Colon (tissue), 2 donors: ENCODE measurements around the gene ATP2B2.

Source experiments
- FAIRE-seq: peaks from 2 replicates; lab custom pipeline; 2012; peaks lifted over from hg19 to GRCh38; lab: Jason Lieb, UNC
- donor health status: control.
- donor health status: control.

Gene ATP2B2

DNA sequence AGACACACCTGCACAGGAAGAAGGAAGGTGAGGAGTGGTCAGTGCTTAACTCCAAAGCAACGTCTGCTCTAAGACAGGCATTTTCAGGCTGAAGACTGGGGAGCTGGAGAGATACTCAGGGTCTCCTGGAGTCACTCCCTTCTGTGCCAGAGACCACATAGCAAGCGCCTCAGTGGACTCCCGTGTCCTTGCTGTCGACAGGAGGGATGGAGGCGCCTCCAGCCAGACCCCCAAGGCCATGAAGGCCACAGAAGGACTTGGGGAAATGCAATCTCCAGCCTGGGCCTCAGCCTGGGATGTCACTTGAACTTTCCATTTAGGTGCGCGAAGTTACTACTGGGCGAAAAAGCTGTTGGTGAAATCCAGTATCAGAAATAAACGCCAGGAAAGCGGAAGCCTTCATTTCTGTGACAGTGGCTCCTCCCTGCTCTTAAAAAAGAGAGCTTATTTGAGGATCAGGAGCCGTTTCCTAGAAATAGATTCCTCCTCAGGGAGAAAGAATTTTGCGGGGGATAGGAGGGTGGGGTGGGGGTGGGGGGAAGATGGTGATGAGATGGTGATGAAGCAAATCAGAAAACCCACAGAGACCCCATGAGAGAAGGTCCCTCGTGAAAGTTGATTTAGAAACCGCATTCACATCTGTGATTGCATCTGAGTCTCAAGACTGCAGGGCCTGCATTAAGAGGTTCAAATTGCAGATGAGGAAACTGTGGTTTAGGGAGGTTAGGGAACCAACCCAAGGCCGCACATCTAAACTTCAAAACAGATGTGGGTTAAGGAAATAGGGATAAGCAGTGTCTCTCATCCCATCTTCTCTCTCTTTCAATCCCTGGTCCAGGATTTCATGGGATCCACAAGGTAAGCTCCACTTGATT is 78.8 kb downstream of the ATP2B2 start:
- no peak for FAIRE-seq

DNA sequence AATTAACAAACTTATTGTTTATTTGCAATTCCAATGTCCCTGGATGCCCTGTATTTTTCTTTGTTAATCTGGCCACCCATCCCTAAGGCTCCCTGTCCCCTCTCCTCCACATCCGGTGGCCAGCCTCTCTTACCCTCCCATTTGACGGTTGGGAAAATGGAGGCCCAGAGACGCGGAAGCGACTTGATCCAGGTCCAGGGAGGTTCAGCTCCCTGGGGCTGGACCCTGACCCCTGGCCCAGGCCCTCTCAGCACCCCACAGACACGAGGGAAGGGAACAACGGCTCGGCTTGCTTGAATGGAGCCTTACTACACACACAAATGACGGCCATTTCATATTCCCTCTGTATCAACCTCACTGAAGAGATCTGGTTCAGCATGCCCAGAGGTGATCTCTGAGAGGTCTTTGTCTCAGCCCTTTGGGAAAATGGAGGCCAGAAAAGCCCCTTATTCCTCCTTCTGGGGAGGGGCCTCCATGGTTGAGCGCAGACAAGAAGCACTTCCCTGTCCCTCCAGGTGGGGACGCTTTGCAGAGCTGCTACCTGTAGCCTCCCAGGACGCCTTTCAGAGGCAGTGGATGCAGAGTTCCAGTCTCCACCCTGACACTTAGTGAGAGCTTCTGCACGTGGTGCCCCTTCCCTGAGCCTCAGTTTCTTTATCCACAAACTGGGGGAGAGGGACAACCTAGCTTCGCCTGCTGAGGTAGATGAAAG is 82.1 kb downstream of the ATP2B2 start:
- no peak for FAIRE-seq

GRCh38 chr3:10421996-10422395 is 83.4 kb downstream of the ATP2B2 start:
- no peak for FAIRE-seq

DNA sequence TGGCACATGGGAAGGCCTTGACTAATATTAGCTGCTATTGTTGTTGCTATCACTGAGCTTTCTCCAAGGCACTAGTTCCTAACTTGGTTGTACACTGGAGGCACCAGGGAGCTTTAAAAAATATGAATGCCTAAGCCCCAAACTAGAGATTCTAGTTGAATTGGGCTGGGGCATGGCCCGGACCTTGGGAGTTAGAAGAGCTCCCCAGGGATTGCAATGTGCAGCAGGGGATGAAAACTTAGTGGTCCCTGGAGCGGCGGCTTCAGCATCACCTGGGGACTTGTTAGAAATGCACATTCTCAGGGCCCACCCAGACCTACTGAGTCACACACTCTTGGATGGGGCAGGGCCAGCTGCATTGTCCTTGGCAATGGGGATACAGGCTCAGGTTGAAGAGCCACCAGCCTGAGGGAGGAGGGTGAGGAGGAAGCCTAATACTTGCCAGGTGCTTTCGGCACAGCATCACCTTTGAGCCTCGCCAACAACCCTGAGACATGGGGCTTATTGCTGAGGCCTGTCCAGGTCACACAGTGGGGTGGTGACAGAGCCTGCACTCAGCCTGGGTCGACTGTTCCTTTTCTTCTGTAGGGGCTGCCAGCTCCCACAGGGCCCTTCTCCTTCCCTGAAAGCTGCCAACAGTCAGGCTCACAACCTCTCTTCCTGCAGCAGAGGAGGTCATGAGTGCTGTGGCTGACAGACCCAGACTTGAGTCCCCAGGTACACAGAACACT is 84.5 kb downstream of the ATP2B2 start:
- FAIRE-seq: no peak

DNA sequence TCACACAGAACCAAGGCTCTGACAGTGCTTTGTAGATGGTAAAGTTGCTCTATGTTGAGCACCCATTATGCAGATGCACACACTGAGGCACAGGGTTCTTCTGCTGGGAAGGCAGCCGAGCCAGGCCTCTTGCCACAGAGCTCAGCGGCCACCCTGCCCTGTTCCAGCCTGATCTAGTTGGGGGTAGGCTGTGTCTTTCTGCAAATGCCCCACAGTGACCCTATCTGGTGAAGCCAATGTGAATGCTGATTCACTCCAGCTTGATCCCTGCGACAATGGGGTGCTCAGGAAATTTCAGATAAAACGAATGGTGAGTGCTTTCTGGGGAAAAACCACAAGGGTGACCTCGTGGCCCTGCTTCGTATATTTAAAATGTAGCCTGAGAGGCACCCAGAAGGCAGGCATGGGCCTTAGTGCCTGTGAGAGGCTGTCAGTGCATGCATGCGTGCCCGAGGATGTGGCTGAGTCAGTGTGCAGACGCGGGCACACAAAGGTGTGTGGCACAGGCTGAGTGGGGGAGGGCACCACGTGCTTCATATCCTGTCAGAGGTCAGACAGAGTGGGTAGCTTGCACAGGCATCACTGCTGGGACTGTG is 85.7 kb downstream of the ATP2B2 start:
- FAIRE-seq: no peak

- no peak for FAIRE-seq
These were observed 87.5 kb downstream of the ATP2B2 start for GRCh38 chr3:10417847-10418246.

- no peak for FAIRE-seq
These were observed 88.6 kb downstream of the ATP2B2 start for GRCh38 chr3:10416730-10417300.

GRCh38 chr3:10413041-10413440 is 92.3 kb downstream of the ATP2B2 start:
- no peak for FAIRE-seq

DNA sequence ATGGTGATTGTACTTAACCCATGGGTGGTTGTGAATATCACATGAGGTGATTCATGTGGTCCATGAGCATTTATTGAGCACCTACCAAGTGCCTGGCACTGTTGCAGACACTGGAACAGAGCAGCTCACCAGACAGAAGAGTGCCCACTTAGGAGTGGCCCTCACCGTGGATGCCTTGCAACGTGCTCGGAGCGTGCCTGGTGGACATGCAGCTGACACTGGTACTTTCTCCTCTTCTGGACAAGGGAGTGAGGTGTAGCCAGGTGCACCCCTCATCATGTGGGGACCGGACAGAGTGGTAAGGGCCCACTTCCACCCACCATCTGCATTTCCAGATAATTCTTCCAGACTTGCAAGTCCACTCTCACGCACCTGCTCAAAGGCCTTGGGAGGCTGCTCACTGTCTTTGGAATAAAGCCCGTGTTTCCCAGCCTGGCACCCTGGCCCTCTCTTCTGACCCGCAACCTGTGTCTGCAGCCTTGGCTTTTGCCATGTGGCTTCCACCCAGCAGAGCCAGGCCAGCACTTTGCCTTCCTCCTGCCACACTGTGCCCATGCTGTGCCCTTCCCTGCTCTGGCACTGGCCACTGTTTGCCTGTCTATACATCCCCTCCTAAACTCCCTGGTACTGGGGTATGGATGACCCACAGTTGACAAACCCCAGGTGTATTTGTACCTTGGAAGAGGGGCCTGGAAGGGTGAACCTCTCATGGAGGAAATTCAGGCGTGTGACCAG is 93.6 kb downstream of the ATP2B2 start:
- no peak for FAIRE-seq

- FAIRE-seq: no peak
These were observed 94.9 kb downstream of the ATP2B2 start for GRCh38 chr3:10410383-10411002.

GRCh38 chr3:10408680-10409079 is 96.7 kb downstream of the ATP2B2 start:
- FAIRE-seq: no peak

DNA sequence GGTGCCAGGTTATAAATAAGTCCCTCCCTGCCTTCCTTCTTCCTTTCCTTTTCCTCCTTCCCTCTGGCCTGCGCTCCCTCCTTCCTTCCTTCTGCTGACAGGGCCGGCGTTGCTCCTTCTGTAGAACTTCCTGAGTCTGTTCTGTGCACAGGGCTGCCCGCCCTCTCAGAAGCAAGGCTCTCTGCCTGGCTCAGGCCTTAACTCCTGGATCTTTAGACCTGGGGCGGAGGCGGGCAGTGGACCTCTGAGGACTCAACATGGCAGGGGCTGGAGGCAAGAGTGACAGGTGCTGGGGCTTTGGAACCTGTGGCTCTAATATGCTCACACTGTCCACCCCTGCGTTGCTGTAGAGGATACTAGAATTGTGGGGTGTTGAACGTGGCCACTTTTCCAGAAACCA is 98.0 kb downstream of the ATP2B2 start:
- no peak for FAIRE-seq

DNA sequence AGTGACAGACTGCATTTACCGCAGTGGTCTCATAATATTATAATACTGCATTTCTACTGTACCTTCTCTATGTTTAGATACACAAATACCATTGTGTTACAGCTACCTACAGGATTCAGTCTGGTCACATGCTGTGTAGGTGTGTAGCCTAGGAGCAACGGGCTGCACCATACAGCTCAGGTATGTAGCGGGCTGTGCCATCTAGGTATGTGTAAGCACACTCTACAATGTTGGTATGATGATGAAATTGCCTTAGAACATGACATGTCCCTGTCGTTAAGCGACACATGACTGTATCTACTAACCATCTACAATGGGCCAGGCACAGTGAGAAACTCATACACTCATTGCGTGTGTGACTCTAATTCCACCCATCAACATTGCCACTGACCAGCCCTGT is 99.0 kb downstream of the ATP2B2 start:
- FAIRE-seq: no peak

GRCh38 chr3:10405816-10406215 is 99.6 kb downstream of the ATP2B2 start:
- no peak for FAIRE-seq

DNA sequence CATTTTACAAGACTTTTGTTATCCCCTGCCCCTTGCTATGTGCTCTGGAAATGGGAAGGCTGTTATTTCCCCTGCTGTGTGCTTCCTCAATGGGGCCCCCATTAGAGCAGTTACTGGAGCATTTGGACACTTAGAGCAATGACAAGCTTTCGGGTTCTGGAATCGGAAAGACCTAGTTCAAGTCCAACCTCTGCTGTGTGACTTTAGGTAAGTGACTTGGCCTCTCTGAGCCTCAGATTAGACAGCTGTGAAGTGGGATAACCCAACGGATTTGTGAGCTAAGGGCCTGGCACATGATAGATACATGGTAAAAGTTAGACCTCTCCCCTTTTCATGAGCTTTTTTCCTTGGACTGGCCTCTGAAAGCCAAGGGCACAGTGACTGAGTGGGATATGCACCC is 100.5 kb downstream of the ATP2B2 start:
- no peak for FAIRE-seq

DNA sequence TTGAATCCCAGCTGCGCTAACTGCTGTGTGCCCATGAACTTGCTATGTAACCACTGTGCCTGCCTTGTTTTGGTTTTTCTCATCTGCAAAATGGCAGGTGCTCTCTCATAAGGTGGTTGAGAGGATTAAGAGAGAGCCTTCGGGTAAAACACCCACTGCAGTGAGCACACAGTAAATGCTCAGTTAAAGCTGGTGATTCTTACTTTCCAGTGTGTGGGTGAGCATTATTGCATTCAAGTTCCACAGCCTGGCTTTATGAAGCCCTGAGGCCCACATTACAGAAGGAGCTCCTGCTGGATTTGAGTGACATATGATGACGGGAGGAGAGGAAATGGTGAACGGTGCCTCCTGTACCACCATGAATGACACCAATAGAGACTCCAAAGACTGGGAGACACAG is 101.0 kb downstream of the ATP2B2 start:
- FAIRE-seq: no peak

GRCh38 chr3:10401990-10402761 is 103.2 kb downstream of the ATP2B2 start:
- FAIRE-seq: no peak

- no peak for FAIRE-seq
These were observed 104.5 kb downstream of the ATP2B2 start for GRCh38 chr3:10400749-10401495.

DNA sequence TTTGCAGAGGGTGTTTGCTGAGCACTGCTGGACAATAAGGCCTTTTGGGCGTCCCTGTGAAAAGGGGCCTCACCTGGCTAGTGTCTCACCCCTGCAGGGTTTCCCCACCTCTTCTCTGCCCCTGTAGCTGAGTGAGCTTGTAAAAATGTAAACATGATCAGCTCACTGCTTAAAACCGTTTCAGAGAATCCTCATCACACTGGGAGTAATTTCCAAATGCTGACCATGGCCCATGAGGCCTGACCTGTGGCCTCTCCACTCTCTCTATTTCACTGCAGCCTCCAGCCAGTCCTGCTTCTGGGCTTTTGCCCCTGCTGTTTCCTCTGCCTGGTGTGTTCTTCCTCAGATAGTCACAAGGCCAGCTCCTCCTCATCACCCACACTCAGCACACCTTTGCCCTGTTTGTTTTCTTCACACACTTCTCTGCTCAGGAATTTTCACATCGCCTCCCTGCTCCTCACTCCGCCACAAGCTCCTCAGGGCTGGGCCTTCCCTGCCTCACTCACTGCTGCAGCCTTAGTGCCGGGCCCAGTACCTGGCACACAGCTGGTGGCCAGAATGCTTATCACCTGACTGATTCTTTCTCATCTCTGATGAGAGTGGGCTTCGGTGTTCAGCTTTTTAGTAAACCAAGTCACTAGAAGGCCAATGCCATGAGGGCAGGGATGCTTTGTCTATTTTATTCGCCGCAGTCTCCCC is 105.2 kb downstream of the ATP2B2 start:
- FAIRE-seq: no peak
